Measurements from ENCODE around the gene UCP2. TPM values are rescaled to one million over a fixed set of nuclear protein-coding genes. Genes with fewer than 3 reads are reported as not detected.

The UCP2 gene
- total RNA-seq, 3 donors from 2014 or later (not counting 1 experiment from before 2014, with no cell fraction given): 463 to 946 (median 562) TPM

DNA sequence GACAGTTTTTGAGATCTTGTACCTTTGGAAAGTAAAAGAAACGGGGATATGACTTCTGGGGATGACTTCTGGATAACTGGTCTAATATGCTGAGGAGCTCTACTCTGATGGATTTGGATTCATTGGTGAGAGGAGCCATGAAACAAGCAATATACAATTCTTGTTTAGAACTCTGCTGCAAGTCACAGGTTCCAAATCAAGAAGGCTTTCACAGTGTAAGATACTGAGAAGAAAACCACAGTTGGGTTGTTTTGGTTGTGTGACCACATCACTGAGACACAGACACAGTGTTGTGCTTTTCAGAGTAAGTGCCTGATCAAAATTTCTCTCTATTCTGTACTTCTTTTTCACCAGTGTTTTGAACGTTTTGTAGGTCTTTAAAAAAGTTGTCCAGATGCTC is 13.1 kb upstream of the UCP2 start:
- H3K4me3 ChIP-seq (ENCODE audit: low read length): peak overlapping the region; percentile 8
- Mint-ChIP-seq H3K36me3 (no peaks in the 10 kb centered on the region), H3K4me1 (peaks cover 45 to 52% of the 10 kb centered on the region in 2 donors), H3K27me3 (ENCODE audit: low read depth in 2 of 2) (no peaks in the 10 kb centered on the region), H3K9me3 (no peaks in the 10 kb centered on the region), H3K4me3 (peak overlapping the region; percentile 92), H3K27ac (peak overlapping the region; percentile 98 to 100)
- WGBS (ENCODE audit: insufficient coverage): 20% methylated on average over 2 of the region's 2 CpGs
- ATAC-seq (peak; percentile 68 to 86 (median 75)), DNase-seq (peak in 1 of 2 donors; percentile 86)
- peak overlapping the region; percentile 95 for H3K27ac ChIP-seq (ENCODE audit: low read length)
- no peaks in the 10 kb centered on the region for H3K9me3 ChIP-seq (ENCODE audit: control insufficient read depth, insufficient read depth, low read length)
- no peaks in the 10 kb centered on the region for H3K36me3 ChIP-seq (ENCODE audit: control insufficient read depth, insufficient read depth, low read length)
- TF ChIP-seq, protein P1, sequence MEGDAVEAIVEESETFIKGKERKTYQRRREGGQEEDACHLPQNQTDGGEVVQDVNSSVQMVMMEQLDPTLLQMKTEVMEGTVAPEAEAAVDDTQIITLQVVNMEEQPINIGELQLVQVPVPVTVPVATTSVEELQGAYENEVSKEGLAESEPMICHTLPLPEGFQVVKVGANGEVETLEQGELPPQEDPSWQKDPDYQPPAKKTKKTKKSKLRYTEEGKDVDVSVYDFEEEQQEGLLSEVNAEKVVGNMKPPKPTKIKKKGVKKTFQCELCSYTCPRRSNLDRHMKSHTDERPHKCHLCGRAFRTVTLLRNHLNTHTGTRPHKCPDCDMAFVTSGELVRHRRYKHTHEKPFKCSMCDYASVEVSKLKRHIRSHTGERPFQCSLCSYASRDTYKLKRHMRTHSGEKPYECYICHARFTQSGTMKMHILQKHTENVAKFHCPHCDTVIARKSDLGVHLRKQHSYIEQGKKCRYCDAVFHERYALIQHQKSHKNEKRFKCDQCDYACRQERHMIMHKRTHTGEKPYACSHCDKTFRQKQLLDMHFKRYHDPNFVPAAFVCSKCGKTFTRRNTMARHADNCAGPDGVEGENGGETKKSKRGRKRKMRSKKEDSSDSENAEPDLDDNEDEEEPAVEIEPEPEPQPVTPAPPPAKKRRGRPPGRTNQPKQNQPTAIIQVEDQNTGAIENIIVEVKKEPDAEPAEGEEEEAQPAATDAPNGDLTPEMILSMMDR (IDR thresholded peaks at IDR 0.05): no peak
- peaks cover 33% of the 10 kb centered on the region for H3K4me1 ChIP-seq (ENCODE audit: control insufficient read depth, insufficient read depth, low read length)
- intact Hi-C loops (cut with micrococcal nuclease): loop anchor here (1.0 kb wide), 3 partner anchors 10 to 25 kb away; no protein-coding TSS in a partner anchor
- no peaks in the 10 kb centered on the region for H3K27me3 ChIP-seq (ENCODE audit: control insufficient read depth, insufficient read depth, low read length)

DNA sequence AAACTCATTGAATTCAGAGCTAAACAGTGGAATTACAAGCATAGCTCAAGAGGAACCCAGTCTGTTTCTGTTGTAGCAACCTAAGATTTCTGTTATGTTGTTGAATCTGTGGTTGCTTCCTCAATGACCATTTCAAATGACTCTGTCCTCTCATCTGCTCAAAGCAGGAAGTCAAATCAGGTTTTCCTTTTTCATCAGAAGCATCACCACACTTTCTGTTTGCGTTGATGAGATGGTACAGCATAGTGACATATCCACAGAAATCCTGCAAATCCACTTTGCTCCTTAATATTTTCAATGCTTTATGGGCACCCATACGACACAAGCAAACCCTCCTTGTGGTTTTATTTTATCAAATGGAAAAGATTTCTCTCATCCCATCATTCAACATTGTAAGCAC is 12.6 kb upstream of the UCP2 start:
- no peaks in the 10 kb centered on the region for H3K27me3 Mint-ChIP-seq (ENCODE audit: low read depth in 2 of 2)
- H3K4me3 Mint-ChIP-seq: peak overlapping the region; percentile 92
- intact Hi-C loops (cut with micrococcal nuclease): loop anchor here (1.0 kb wide), 3 partner anchors 10 to 25 kb away; no protein-coding TSS in a partner anchor
- H3K27ac Mint-ChIP-seq: peak overlapping the region; percentile 98 to 100
- no peaks in the 10 kb centered on the region for H3K9me3 Mint-ChIP-seq
- no peaks in the 10 kb centered on the region for H3K9me3 ChIP-seq (ENCODE audit: control insufficient read depth, insufficient read depth, low read length)
- peak; percentile 72 to 90 (median 89) for ATAC-seq
- H3K4me1 Mint-ChIP-seq: peaks cover 43 to 47% of the 10 kb centered on the region in 2 donors
- H3K4me3 ChIP-seq (ENCODE audit: low read length): no peak overlapping the region
- peak overlapping the region; percentile 95 for H3K27ac ChIP-seq (ENCODE audit: low read length)
- no peaks in the 10 kb centered on the region for H3K27me3 ChIP-seq (ENCODE audit: control insufficient read depth, insufficient read depth, low read length)
- H3K36me3 ChIP-seq (ENCODE audit: control insufficient read depth, insufficient read depth, low read length): no peaks in the 10 kb centered on the region
- peaks cover 29% of the 10 kb centered on the region for H3K4me1 ChIP-seq (ENCODE audit: control insufficient read depth, insufficient read depth, low read length)
- 0% methylated on average over 1 of the region's 2 CpGs for WGBS (ENCODE audit: insufficient coverage)
- DNase-seq: peak in 1 of 2 donors; percentile 87
- TF ChIP-seq, protein P1 (IDR thresholded peaks at IDR 0.05): no peak
- no peaks in the 10 kb centered on the region for H3K36me3 Mint-ChIP-seq

DNA sequence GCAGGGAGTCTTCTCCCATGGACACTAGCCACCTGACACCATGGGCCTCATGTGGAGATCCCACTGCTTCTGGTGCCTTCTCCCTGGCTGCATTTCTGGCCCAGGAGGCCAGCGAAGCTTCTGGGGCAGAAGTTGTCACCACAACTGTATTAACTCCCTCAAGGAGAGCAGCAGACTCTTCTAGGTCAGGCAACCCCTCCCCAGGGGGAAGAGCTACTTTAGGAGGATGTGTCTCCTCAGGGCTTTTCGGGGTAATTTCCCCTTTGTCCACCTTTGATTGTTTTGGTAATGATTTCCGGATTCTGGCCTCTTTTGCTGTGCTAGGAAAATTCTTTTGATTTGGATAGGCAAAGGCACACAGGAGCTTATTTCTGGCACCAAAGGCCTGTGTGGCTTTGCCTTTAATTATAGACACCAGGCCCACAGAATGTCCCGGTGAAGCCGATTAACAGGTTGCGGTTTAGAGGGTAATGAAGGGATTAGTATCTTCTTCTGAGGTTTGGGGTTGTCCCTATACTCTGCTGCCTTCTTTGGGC is 8.9 kb upstream of the UCP2 start:
- no peaks in the 10 kb centered on the region for H3K9me3 ChIP-seq (ENCODE audit: control insufficient read depth, insufficient read depth, low read length)
- no peaks in the 10 kb centered on the region for H3K27me3 ChIP-seq (ENCODE audit: control insufficient read depth, insufficient read depth, low read length)
- H3K4me3 ChIP-seq (ENCODE audit: low read length): no peak overlapping the region
- Mint-ChIP-seq H3K4me1 (peaks cover 20 to 21% of the 10 kb centered on the region in 2 donors), H3K9me3 (no peaks in the 10 kb centered on the region), H3K36me3 (no peaks in the 10 kb centered on the region), H3K27me3 (ENCODE audit: low read depth in 2 of 2) (no peaks in the 10 kb centered on the region), H3K4me3 (no peak overlapping the region), H3K27ac (peak overlapping the region in 1 of 2 donors; percentile 100)
- intact Hi-C loops (cut with micrococcal nuclease): no loop called here
- H3K36me3 ChIP-seq (ENCODE audit: control insufficient read depth, insufficient read depth, low read length): no peaks in the 10 kb centered on the region
- ATAC-seq (no peak), DNase-seq (peak in 1 of 2 donors; percentile 45)
- WGBS (ENCODE audit: insufficient coverage): 70% methylated on average over 6 of the region's 6 CpGs
- no peak overlapping the region for H3K27ac ChIP-seq (ENCODE audit: low read length)
- peaks cover 15% of the 10 kb centered on the region for H3K4me1 ChIP-seq (ENCODE audit: control insufficient read depth, insufficient read depth, low read length)
- TF ChIP-seq, protein P1 (IDR thresholded peaks at IDR 0.05): no peak

DNA sequence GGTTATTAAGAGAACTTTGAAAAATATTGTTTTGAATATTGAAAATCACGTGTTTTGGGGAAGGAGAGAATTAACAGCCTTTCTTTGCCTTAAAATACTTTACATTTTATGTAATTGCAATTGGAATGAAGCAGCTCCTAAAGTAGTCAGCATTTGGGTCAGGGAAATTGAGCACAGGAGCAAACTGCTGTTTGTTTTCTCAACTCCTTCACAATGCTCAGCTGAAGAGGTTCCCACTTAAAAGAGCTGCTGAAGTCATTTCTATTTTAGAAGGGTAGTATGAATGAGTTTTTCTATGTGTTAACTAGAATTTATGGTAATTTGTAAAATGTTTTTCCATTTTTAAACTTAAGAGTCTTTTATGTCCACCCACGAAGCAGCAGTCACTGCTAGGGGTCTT is 8.1 kb upstream of the UCP2 start:
- Mint-ChIP-seq H3K9me3 (no peaks in the 10 kb centered on the region), H3K4me3 (no peak overlapping the region), H3K36me3 (no peaks in the 10 kb centered on the region), H3K27ac (no peak overlapping the region), H3K4me1 (peaks cover 12 to 13% of the 10 kb centered on the region in 2 donors), H3K27me3 (ENCODE audit: low read depth in 2 of 2) (no peaks in the 10 kb centered on the region)
- DNase-seq: no peak
- ATAC-seq: no peak
- no peaks in the 10 kb centered on the region for H3K9me3 ChIP-seq (ENCODE audit: control insufficient read depth, insufficient read depth, low read length)
- H3K27ac ChIP-seq (ENCODE audit: low read length): no peak overlapping the region
- no peaks in the 10 kb centered on the region for H3K27me3 ChIP-seq (ENCODE audit: control insufficient read depth, insufficient read depth, low read length)
- TF ChIP-seq, protein P1 (IDR thresholded peaks at IDR 0.05): no peak
- H3K4me3 ChIP-seq (ENCODE audit: low read length): no peak overlapping the region
- peaks cover 8% of the 10 kb centered on the region for H3K4me1 ChIP-seq (ENCODE audit: control insufficient read depth, insufficient read depth, low read length)
- intact Hi-C loops (cut with micrococcal nuclease): no loop called here
- 89% methylated on average over 2 of the region's 2 CpGs for WGBS (ENCODE audit: insufficient coverage)
- H3K36me3 ChIP-seq (ENCODE audit: control insufficient read depth, insufficient read depth, low read length): no peaks in the 10 kb centered on the region

All from natural killer cell (primary cell).